Activated CD8-positive, alpha-beta memory T cell treated with anti-CD3 and anti-CD28 coated beads, Interleukin-2, amount 50 U/mL, for 48 hours (primary cell): ENCODE data around the gene TBC1D2B.
A peak's percentile ranks its signal among the peaks of the same experiment; 100 is the strongest.

ENCODE experiments used
- DNase-seq: peaks from one replicate; pipeline ENCODE4 v3.0.0-alpha.2; 2020

The TBC1D2B gene

GRCh38 chr15:78024519-78024870 lies 53.0 kb downstream of the TBC1D2B start:
- DNase-seq: no peak

- no peak for DNase-seq
These were observed 53.5 kb downstream of the TBC1D2B start for GRCh38 chr15:78023865-78024518.

GRCh38 chr15:78023081-78023665 lies 54.3 kb downstream of the TBC1D2B start:
- DNase-seq: no peak

GRCh38 chr15:78021761-78022160 lies 55.8 kb downstream of the TBC1D2B start:
- DNase-seq: no peak

GRCh38 chr15:78020007-78020406 lies 57.5 kb downstream of the TBC1D2B start:
- DNase-seq: no peak

- no peak for DNase-seq
These were observed 58.4 kb downstream of the TBC1D2B start for GRCh38 chr15:78018946-78019644.

GRCh38 chr15:78018445-78018844 lies 59.1 kb downstream of the TBC1D2B start:
- DNase-seq: no peak

- DNase-seq: no peak
These were observed 60.7 kb downstream of the TBC1D2B start for GRCh38 chr15:78016860-78017259.

GRCh38 chr15:78012643-78013077 lies 64.9 kb downstream of the TBC1D2B start:
- DNase-seq: no peak

- DNase-seq: no peak
These were observed 67.4 kb downstream of the TBC1D2B start for GRCh38 chr15:78010067-78010466.

GRCh38 chr15:78007964-78008886 lies 69.3 kb downstream of the TBC1D2B start:
- no peak for DNase-seq

GRCh38 chr15:78007211-78007931 lies 70.1 kb downstream of the TBC1D2B start:
- no peak for DNase-seq

GRCh38 chr15:78006567-78007205 lies 70.8 kb downstream of the TBC1D2B start:
- no peak for DNase-seq

GRCh38 chr15:78004919-78005634 lies 72.4 kb downstream of the TBC1D2B start:
- no peak for DNase-seq

- DNase-seq: no peak
These were observed 73.2 kb downstream of the TBC1D2B start for GRCh38 chr15:78004222-78004727.

GRCh38 chr15:78003539-78004008 lies 73.9 kb downstream of the TBC1D2B start:
- DNase-seq: no peak

- DNase-seq: no peak
These were observed 74.5 kb downstream of the TBC1D2B start for GRCh38 chr15:78002996-78003395.

GRCh38 chr15:78001656-78002055 lies 75.9 kb downstream of the TBC1D2B start:
- no peak for DNase-seq

GRCh38 chr15:78000927-78001249 lies 76.6 kb downstream of the TBC1D2B start:
- DNase-seq: no peak

- peak; percentile 88 for DNase-seq
These were observed 77.2 kb downstream of the TBC1D2B start for GRCh38 chr15:78000091-78000926.
